NT2/D1 (cell line): Measurements from ENCODE around the gene SEMA7A.

Experiments used
- YY1 ChIP-seq: IDR thresholded peaks from 2 replicates; pipeline ENCODE4 v1.6.1; 2011; ENCODE audit not compliant: insufficient read length, insufficient read depth
- ZNF274 ChIP-seq: IDR thresholded peaks from 2 replicates; pipeline ENCODE4 v1.6.1; 2011; ENCODE audit warnings: mild to moderate bottlenecking, low read depth, low read length

- TF ChIP-seq YY1: no peak
- TF ChIP-seq ZNF274: no peak
These were observed 45.3 kb downstream of the SEMA7A start for GRCh38 chr15:74388363-74388951.
